Activated T-cell treated with anti-CD3 and anti-CD28 coated beads, Interleukin-2, amount 50 U/mL, for 72 hours (primary cell): ENCODE data around the gene PANK3. TPM values are rescaled to one million over a fixed set of nuclear protein-coding genes. Genes with fewer than 3 reads are reported as not detected.
"Not testable (repeated sequence)": the region's sequence is repeated elsewhere in the genome, so short reads cannot be mapped to it uniquely, and the experiment has no call there.

Experiments
- ATAC-seq, 2 donors: fragments of 150-1000 bp; cut with Tn5 transposase; replicated peaks in 1 of 2; 2 replicates each; pipeline ENCODE4 v1.10.0; 2021; ENCODE audit warnings: moderate library complexity in 2 of 2, mild to moderate bottlenecking in 1 of 2
- DNase-seq, 2 donors: peaks; one replicate each; pipeline ENCODE4 v3.0.0; 2021 to 2022; ENCODE audit warnings: mixed read lengths in 1 of 2
- H3K27ac Mint-ChIP-seq: one replicate; pipeline ENCODE4 v1.8.0; 2022; ENCODE audit warnings: mild to moderate bottlenecking, moderate library complexity, mixed read lengths
- H3K27me3 Mint-ChIP-seq: one replicate; pipeline ENCODE4 v1.8.0; 2022; ENCODE audit warnings: low read depth, mixed read lengths
- H3K36me3 Mint-ChIP-seq, 2 donors: one replicate each; pipeline ENCODE4 v1.8.0; 2022; ENCODE audit warnings: mixed read lengths in 2 of 2, mild to moderate bottlenecking in 1 of 2; ENCODE audit not compliant: insufficient read depth in 2 of 2
- H3K4me1 Mint-ChIP-seq: one replicate; pipeline ENCODE4 v1.8.0; 2022; ENCODE audit warnings: low read depth, mixed read lengths
- H3K4me3 Mint-ChIP-seq, 2 donors: one replicate each; pipeline ENCODE4 v1.8.0; 2022; ENCODE audit warnings: mild to moderate bottlenecking in 2 of 2, mixed read lengths in 2 of 2, moderate library complexity in 2 of 2
- H3K9me3 Mint-ChIP-seq, 2 donors: one replicate each; pipeline ENCODE4 v1.8.0; 2022; ENCODE audit warnings: mixed read lengths in 2 of 2
- total RNA-seq, 2 donors: library from RNA; stranded (reverse); gene quantifications; one replicate each; pipeline ENCODE4 v1.2.3, GENCODE V29; 2022

The PANK3 gene
- total RNA-seq, 2 donors from 2014 or later: 48.6 to 52.3 TPM

DNA sequence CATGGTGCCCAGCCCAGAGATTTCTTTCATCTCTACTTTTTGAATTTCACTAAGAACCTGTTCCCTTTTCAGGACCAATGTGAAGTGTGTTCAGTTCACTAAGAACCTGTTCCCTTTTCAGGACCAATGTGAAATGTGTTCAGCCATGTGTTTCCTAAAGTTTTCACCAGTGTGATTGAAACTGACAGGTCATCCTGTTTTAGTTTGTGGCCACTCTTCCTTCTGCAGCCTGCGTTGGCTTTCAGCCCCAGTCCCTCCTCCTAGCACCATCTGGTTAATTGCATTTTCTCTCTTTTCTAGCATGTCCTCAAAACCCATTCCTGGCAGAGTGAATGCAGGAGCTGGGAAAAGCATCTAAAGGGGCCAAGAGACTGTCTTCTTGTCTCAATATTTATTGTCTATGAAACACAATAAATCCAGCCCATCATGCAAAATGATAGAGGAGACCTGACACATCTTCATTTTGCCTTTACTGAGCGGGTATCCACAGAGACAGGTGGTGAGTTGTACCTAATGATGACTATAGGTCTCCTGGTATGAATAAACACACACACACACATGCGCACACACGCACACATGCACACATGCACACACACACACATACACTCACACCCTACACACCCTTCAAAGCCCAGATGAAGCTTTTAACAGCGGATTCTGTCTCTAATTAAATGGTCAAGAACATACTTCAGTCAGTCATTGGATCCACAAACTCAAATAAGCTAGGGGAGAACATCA, 6.1 kb upstream of the PANK3 start:
- H3K27ac Mint-ChIP-seq: no peak overlapping the region
- peaks cover 12% of the 10 kb centered on the region for H3K4me1 Mint-ChIP-seq
- H3K9me3 Mint-ChIP-seq: no peaks in the 10 kb centered on the region
- no peak for DNase-seq
- peaks cover 34% of the 10 kb centered on the region for H3K27me3 Mint-ChIP-seq
- H3K36me3 Mint-ChIP-seq: no peaks in the 10 kb centered on the region
- H3K4me3 Mint-ChIP-seq: no peak overlapping the region
- no peak for ATAC-seq

GRCh38 chr5:168583742-168584482, 4.7 kb upstream of the PANK3 start:
- Mint-ChIP-seq H3K4me3 (no peak overlapping the region), H3K27me3 (peaks cover 34% of the 10 kb centered on the region), H3K9me3 (peaks cover 0 to 2% of the 10 kb centered on the region in 2 donors), H3K36me3 (peaks cover 0 to 3% of the 10 kb centered on the region in 2 donors), H3K4me1 (peaks cover 20% of the 10 kb centered on the region), H3K27ac (no peak overlapping the region)
- no peak for ATAC-seq
- no peak for DNase-seq

DNA sequence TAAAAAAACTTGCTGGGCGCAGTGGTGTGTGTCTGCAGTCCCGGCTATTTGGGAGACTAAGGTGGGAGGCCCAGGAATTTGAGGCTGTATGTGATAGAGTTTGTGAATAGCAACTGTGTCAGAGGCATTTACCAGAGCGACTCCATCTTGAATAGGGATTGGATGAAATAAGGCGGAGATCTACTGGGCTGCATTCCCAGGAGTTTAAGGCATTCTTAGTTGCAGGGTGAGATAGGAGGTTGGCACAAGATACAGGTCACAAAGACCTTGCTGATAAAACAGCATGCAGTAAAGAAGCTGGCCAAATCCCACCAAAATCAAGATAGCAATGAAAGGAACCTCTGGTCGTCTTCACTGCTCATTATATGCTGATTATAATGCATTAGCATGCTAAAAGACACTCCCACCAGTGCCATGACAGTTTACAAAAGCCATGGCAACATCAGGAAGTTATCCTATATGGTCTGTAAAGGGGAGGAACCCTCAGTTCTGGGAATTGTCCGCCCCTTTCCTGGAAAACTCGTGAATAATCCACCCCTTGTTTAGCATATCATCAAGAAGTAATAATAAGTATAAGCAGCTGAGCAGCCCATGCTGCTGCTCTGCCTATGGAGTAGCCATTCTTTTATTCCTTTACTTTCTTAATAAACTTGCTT, 1.8 kb upstream of the PANK3 start:
- not testable (repeated sequence) for H3K36me3 Mint-ChIP-seq, DNase-seq, ATAC-seq, H3K9me3 Mint-ChIP-seq, H3K27me3 Mint-ChIP-seq
- Mint-ChIP-seq H3K4me1 (peaks cover 43% of the 10 kb centered on the region), H3K27ac (peak overlapping the region; percentile 98), H3K4me3 (peak overlapping the region in 1 of 2 donors; percentile 10)

DNA sequence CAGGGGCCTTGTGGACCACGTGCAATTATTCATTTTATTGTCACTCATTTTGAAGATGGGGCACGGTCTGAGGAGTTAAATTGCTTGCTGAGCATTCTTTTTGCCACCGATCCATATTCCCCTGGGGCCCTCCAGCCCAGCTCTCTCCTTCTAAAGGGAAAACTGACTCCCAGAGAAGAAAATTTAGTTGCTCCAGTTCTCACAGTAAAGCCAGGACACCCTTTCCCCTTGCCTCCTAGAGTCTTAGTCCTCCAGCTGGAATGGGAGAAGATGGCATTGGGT, 1.0 kb upstream of the PANK3 start:
- DNase-seq (peak in 1 of 2 donors; percentile 9), ATAC-seq (no peak)
- Mint-ChIP-seq H3K27ac (peak overlapping the region; percentile 98), H3K4me1 (peaks cover 51% of the 10 kb centered on the region), H3K36me3 (peaks cover 3 to 6% of the 10 kb centered on the region in 2 donors), H3K9me3 (peaks cover 0 to 2% of the 10 kb centered on the region in 2 donors), H3K27me3 (peaks cover 2% of the 10 kb centered on the region), H3K4me3 (peak overlapping the region; percentile 90 to 94)

DNA sequence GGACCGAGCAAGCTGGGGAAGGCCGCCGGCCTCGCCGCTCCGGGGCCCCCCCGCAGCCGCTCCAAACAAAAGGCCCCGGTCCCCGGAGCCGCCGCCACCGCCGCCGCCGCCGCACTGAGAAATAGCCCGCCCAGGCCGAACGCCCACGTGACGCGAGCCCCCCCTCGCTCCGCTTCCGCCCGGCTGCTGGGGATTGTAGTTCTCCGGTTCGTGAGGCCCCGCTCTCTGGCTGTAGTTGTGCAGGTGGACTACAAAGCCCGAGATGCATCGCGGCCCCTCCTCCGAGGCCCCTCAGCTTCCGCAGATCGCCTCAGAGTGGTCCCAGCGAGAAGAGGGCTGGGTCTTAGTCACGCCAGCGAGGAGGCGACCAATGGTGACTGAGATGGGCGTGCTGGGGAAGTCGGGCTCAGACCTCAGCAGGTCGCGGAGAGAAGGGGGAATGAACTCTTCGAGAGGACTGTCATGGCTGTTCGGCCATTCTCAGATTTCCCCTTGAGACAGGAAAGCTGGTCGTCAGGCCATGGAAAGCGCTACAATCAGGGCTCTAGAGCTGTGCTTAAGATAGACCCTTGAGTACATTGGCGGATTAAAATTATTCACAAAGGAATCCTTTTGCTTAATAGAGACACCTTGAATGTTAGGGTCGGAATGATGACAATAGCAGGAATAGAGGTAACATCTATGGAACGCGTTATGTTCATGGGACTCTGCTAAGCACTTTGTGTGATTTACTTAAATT, 489 bp upstream of the PANK3 start:
- H3K27ac Mint-ChIP-seq: peak overlapping the region; percentile 98
- H3K4me1 Mint-ChIP-seq: peaks cover 51% of the 10 kb centered on the region
- H3K9me3 Mint-ChIP-seq: peaks cover 0 to 2% of the 10 kb centered on the region in 2 donors
- DNase-seq (peak; percentile 97 to 98), ATAC-seq (peak; percentile 96 to 97)
- peak overlapping the region; percentile 90 to 94 for H3K4me3 Mint-ChIP-seq
- H3K27me3 Mint-ChIP-seq: no peaks in the 10 kb centered on the region
- peaks cover 4 to 8% of the 10 kb centered on the region in 2 donors for H3K36me3 Mint-ChIP-seq

GRCh38 chr5:168578006-168578405, 1.2 kb downstream of the PANK3 start:
- peaks cover 4 to 8% of the 10 kb centered on the region in 2 donors for H3K36me3 Mint-ChIP-seq
- DNase-seq (peak in 1 of 2 donors; percentile 4), ATAC-seq (no peak)
- no peaks in the 10 kb centered on the region for H3K27me3 Mint-ChIP-seq
- peak overlapping the region; percentile 96 for H3K27ac Mint-ChIP-seq
- H3K4me3 Mint-ChIP-seq: peak overlapping the region; percentile 88 to 99
- H3K4me1 Mint-ChIP-seq: peaks cover 44% of the 10 kb centered on the region
- H3K9me3 Mint-ChIP-seq: peaks cover 0 to 2% of the 10 kb centered on the region in 2 donors

DNA sequence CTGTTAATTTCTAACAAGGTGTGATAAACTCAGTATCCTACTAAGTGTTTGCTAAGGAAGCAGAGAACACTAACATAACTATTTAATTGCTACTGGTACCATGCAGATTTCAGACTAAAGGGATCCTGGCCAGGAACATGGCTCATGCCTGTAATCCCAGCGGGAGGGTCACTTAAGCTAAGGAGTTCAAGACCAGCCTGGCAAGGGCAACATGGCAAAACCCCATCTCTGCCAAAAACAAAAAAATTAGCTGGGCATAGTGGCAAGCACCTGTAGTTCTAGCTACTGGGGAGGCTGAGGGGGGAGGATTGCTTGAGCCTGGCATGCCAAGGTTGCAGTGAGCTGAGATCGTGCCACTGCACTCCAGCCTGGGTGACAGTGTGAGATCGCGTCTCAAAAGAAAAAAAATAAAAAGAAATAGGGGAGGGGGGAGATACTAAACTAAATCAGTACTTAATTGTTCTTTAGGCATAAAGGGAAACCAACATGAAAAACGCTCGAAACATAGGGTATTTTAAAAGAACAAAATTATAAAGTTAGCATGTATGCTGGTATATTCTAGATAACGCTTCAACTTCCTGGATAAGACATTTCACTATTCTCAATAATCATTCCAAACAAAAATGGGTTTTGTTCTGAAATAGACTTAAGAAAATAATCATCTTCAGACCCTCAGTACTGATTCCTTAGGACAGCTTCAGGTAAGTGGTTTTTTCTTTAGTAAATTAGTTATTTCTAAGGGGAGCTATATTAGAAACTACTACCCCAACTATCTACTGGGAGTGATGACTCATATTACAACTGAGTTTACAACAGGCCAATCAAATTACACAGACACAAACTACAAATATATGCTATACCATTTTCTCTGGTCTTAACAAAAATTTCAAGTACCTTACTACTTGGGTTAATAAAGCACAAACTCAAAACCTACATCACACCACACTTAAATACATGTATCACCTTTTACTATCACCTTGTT, 3.5 kb downstream of the PANK3 start:
- peak overlapping the region; percentile 7 to 21 for H3K4me3 Mint-ChIP-seq
- H3K27ac Mint-ChIP-seq: peak overlapping the region; percentile 42
- ATAC-seq (no peak), DNase-seq (no peak)
- peaks cover 43% of the 10 kb centered on the region for H3K4me1 Mint-ChIP-seq
- H3K36me3 Mint-ChIP-seq: peaks cover 4 to 8% of the 10 kb centered on the region in 2 donors
- H3K9me3 Mint-ChIP-seq: peaks cover 0 to 2% of the 10 kb centered on the region in 2 donors
- no peaks in the 10 kb centered on the region for H3K27me3 Mint-ChIP-seq

- peaks cover 31% of the 10 kb centered on the region for H3K4me1 Mint-ChIP-seq
- not testable (repeated sequence) for ATAC-seq, H3K4me3 Mint-ChIP-seq, H3K27me3 Mint-ChIP-seq, DNase-seq, H3K27ac Mint-ChIP-seq, H3K36me3 Mint-ChIP-seq, H3K9me3 Mint-ChIP-seq
Observed at GRCh38 chr5:168574156-168574555, 5.0 kb downstream of the PANK3 start.

DNA sequence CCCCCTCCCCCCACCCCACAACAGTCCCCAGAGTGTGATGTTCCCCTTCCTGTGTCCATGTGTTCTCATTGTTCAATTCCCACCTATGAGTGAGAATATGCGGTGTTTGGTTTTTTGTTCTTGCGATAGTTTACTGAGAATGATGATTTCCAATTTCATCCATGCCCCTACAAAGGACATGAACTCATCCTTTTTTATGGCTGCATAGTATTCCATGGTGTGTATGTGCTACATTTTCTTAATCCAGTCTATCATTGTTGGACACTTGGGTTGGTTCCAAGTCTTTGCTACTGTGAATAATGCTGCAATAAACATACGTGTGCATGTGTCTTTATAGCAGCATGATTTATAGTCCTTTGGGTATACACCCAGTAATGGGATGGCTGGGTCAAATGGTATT, 5.5 kb downstream of the PANK3 start:
- H3K27ac Mint-ChIP-seq, H3K4me3 Mint-ChIP-seq, H3K36me3 Mint-ChIP-seq, DNase-seq, ATAC-seq, H3K27me3 Mint-ChIP-seq, H3K9me3 Mint-ChIP-seq: not testable (repeated sequence)
- H3K4me1 Mint-ChIP-seq: peaks cover 31% of the 10 kb centered on the region

- ATAC-seq: no peak
- Mint-ChIP-seq H3K27ac (no peak overlapping the region), H3K4me3 (no peak overlapping the region), H3K4me1 (peaks cover 5% of the 10 kb centered on the region), H3K36me3 (peaks cover 4 to 8% of the 10 kb centered on the region in 2 donors), H3K9me3 (no peaks in the 10 kb centered on the region), H3K27me3 (no peaks in the 10 kb centered on the region)
- no peak for DNase-seq
Observed at GRCh38 chr5:168570490-168571328, 8.5 kb downstream of the PANK3 start.

DNA sequence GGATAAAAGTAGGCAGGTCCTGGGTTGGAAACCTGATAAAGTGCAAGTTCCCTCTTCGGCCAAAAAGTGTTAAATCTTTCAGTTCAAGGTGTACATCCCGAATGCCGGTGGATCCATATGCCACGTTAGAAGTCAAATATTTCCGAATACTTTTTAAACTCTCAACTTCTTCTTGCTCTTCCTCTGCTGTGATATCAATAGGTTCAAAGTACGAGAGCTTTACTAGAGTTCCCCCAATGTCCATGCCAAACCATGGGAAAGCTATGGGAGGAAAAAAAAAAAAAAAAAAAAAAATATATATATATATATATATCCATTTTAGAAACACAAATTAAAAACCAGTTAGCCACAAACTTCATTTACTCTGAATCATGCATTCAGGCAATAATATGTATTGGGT, 10.4 kb downstream of the PANK3 start:
- H3K4me3 Mint-ChIP-seq: no peak overlapping the region
- peaks cover 2 to 8% of the 10 kb centered on the region in 2 donors for H3K36me3 Mint-ChIP-seq
- H3K27me3 Mint-ChIP-seq: no peaks in the 10 kb centered on the region
- H3K9me3 Mint-ChIP-seq: no peaks in the 10 kb centered on the region
- DNase-seq: no peak
- H3K27ac Mint-ChIP-seq: no peak overlapping the region
- H3K4me1 Mint-ChIP-seq: no peaks in the 10 kb centered on the region
- no peak for ATAC-seq
